ENCODE data around the gene ENC1.
"Not testable (repeated sequence)": the region's sequence is repeated elsewhere in the genome, so short reads cannot be mapped to it uniquely, and the experiment has no call there.

Gene ENC1

GRCh38 chr5:74640450-74640953 lies at the start of gene ENC1:
Gene ENC1 (minus strand): TSS chr5:74640728. CDS start chr5:74636485, 4,243 bp downstream.
- peak; percentile 90 for DNase-seq

- DNase-seq: no peak
These were observed 46.6 kb upstream of the ENC1 start for GRCh38 chr5:74686962-74687751.

DNA sequence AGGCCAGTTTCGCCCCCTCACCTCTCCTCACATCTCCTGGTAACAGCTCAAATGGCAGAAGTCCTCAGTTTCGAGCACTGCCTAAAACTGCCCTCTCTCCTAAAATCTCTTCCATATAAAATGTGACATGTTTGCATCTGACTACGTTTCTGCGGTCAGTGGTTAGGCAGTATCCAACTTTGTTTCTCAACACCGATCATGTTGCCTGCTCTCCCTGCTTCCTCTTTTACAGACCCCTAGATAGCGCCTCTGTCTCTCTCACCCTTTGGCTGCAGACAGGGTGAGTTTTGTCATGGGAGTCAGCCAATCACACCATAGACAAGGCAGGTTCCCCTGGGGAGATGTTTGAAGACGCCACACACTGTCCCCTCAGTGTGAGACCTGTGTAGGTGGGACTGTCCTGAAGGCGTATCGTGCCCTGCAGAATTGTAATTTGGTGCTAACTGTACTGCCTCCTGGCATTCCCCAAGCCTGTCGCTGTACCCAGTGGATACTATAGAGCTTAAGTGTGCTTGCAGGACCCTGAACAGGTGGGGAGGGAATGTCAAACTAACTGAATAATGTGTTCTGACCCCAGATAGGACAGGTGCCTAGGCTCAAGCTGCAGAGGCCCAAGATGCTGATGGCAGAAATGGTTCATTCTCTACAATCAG lies 45.6 kb upstream of the ENC1 start:
- DNase-seq: no peak

DNA sequence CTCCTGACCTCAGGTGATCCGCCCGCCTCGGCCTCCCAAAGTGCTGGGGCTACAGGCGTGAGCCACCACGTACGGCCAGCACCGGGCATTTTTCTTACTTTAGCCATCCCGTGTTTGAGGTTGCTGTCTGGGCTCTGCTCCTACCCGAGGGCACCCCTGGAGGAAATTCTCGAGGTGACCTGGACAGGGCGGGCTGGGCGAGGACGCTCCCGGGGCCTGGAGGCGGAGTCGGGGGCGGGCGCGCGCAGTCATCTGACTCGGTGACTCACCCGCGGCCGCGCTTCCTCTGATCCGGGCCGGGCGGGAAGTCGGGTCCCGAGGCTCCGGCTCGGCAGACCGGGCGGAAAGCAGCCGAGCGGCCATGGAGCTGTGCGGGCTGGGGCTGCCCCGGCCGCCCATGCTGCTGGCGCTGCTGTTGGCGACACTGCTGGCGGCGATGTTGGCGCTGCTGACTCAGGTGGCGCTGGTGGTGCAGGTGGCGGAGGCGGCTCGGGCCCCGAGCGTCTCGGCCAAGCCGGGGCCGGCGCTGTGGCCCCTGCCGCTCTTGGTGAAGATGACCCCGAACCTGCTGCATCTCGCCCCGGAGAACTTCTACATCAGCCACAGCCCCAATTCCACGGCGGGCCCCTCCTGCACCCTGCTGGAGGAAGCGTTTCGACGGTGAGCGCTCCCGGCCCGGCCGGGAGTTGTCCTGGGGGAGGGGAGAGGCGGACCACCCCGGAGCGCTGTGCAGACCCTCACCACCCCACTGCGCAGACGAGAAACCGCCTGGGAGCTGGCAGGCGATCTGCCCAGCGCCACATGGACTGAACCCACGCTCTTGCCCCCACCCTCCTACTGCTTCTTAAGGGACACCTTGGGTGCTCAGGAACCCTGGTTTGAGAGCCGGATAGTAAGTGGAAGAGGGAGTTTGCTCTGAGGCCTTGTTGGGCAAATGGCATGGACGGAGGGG lies 44.6 kb upstream of the ENC1 start, which contains the start of gene HEXB:
TSS of gene HEXB (plus strand) at position 334 of the 952 bp plus-strand sequence. CDS start at position 362, 28 bp downstream.
- peak; percentile 35 for DNase-seq

- no peak for DNase-seq
These were observed 39.4 kb upstream of the ENC1 start for GRCh38 chr5:74679966-74680365.

GRCh38 chr5:74679300-74679699 lies 38.8 kb upstream of the ENC1 start:
- not testable (repeated sequence) for DNase-seq

DNA sequence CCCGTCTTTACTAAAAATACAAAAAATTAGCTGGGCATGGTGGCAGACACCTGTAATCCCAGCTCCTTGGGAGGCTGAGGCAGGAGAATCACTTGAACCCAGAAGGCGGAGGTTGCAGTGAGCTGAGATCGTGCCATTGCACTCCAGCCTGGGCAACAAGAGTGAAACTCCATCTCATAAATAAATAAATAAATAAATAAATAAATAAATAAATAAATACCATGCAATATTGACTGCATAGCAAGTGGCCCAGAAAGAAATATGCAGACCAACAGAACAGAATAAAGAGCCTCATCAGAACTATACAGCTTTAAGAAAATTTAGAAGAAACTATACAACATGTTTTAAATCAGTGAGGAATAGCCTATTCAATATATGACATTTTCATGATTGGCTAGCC lies 37.6 kb upstream of the ENC1 start:
- DNase-seq: not testable (repeated sequence)

- DNase-seq: not testable (repeated sequence)
These were observed 35.9 kb upstream of the ENC1 start for GRCh38 chr5:74676466-74676865.

DNA sequence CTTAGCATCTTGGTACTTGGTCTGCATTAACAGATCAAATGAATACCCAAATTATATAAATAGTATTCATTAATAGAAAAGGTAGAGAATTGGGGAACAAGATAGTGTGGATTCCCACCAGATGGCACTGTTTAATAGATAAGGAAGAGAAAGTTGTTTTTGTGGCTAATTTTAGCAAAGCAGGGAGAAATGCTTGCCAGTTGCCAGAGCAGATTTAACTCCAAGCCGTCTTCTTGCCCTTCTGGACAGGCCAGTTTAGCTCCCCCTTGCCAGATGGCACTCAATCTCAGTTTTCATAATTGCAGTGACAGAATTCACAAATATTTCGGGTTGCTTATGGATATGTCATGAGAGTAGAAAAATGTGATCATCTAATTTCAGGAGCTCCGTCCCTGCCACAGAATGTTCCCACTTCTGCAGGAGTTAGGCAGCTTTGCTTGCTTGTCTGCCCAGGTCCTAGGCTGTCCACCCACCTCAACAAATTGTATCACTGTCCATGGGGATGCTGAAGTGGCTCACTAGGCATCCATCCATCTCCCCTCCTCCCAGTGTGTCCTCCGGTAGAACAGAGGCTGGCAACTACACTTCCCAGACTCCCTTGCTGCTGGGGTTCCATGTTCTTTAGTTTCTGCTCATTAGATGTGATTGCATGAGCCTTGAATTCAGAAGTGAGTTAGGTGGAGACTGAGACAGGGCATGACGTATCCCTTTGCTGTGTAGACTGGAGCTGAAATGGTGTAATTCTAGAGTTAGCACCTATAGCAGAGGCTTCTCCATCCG lies 32.7 kb upstream of the ENC1 start:
- peak; percentile 6 for DNase-seq

GRCh38 chr5:74672215-74672877 lies 31.8 kb upstream of the ENC1 start:
- DNase-seq: no peak

- DNase-seq: no peak
These were observed 30.0 kb upstream of the ENC1 start for GRCh38 chr5:74670396-74671038.

GRCh38 chr5:74669821-74670220 lies 29.3 kb upstream of the ENC1 start:
- no peak for DNase-seq

- DNase-seq: no peak
These were observed 26.9 kb upstream of the ENC1 start for GRCh38 chr5:74667396-74667795.

DNA sequence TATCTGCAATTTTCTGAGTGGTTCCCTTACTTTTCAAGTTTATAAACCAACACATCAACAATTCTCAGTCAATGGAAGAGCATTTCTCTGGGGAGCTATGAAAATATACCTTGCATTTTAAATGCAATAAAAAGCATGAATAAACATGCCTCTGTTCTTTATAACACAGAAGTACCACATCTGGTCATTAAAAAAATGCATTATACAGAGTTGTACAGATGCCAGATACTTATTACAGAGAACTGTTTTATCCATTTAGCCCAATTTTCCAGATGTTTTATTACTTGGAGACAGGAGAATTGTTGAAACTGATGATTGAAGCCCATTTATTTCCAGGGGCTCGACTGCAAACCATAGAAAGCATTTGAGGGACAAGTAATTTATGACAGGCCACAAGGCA lies 25.3 kb upstream of the ENC1 start:
- DNase-seq: no peak

DNA sequence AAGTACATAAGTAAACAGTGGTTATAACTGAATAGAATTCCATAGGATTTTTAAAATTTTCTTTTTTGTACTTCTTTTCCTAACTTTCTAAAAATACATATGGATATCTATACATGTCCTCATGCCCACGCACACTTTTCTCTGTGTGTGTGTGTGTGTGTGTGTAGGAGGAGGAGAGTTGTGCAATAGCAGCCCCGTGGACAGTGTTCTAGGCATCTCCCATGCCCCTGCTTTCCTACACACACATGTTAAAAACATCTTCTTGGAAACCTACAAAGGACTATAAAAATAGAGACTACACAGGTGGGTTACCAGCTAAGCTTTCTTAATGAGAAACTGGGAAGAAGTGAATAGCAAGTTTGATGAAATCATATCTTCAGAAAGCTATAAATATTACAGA lies 24.7 kb upstream of the ENC1 start:
- DNase-seq: no peak

- DNase-seq: no peak
These were observed 24.0 kb upstream of the ENC1 start for GRCh38 chr5:74664551-74664950.

GRCh38 chr5:74660873-74661272 lies 20.3 kb upstream of the ENC1 start:
- DNase-seq: no peak

DNA sequence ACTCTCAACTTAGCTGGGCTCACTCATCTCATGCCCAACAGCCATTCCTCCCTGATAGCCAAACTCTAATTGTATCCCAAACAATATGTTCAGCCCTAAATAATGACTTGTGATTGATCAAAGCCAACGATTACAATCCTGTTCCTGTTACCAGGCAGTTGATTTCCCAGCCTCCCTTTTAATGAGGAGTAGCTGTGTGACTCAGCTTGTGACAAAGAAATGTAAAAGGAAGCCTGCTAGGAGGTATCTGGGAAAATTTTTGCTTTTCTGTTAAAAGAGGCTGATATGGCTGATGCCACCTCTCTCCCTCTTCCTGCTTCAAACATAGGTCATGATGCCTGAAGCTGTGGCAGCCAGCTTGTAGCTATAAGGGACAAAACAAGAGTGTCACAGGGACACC lies 19.6 kb upstream of the ENC1 start:
- DNase-seq: no peak

GRCh38 chr5:74659172-74659571 lies 18.6 kb upstream of the ENC1 start:
- DNase-seq: no peak

DNA sequence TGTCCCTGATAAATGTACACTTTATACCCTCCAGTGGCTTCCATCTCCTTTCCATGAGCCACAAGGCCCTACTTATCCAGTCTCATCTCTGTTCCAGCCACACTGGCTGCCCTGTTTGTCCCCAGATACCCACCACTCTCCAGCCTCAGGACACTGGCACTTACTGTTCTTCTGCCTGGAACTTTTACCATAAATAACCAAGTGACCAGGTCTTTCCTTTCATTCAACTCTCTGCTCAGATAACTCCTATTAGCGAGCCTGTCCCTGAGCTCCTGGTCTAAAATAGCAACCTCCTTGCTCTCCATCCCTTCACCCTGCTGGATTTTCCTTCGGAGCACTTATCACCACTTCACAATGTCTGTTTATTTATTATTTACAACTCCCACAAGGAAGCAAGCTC lies 16.6 kb upstream of the ENC1 start:
- no peak for DNase-seq

- no peak for DNase-seq
These were observed 15.2 kb upstream of the ENC1 start for GRCh38 chr5:74655716-74656115.
